Hepatocyte (in vitro differentiated cells): Measurements from ENCODE around the gene LIMA1.

ENCODE experiments used
- CTCF ChIP-seq: fragments of 200-600 bp; sonication (generic); IDR thresholded peaks from 2 replicates; pipeline ENCODE4 v1.5.1; 2016; ENCODE audit warnings: antibody characterized with exemption, mild to moderate bottlenecking; ENCODE audit not compliant: poor library complexity
- EZH2 ChIP-seq: fragments of 200-600 bp; sonication (generic); IDR thresholded peaks from 2 replicates; pipeline ENCODE4 v1.6.1; 2016; ENCODE audit warnings: antibody characterized with exemption, mild to moderate bottlenecking, borderline replicate concordance

GRCh38 chr12:50142993-50143392, 140.3 kb downstream of the LIMA1 start:
- TF ChIP-seq CTCF (no peak), EZH2 (no peak)
